Upper lobe of right lung (tissue), 1 donor: ENCODE measurements around the gene ZAR1. TPM values are rescaled to one million over a fixed set of nuclear protein-coding genes. Genes with fewer than 3 reads are reported as not detected.

Experiments
- ATAC-seq: fragments of 200-7000 bp; cut with Tn5 transposase; one replicate; pipeline ENCODE4 v1.9.1; 2020; ENCODE audit warnings: mild to moderate bottlenecking, moderate library complexity
- DNase-seq: peaks from one replicate; pipeline ENCODE4 v3.0.0-alpha.2; 2020
- H3K27ac ChIP-seq: fragments of 200-600 bp; one replicate; pipeline ENCODE4 v1.8.0; 2022
- H3K27me3 ChIP-seq: fragments of 200-600 bp; one replicate; pipeline ENCODE4 v1.8.0; 2022; ENCODE audit warnings: mild to moderate bottlenecking
- H3K36me3 ChIP-seq: fragments of 200-600 bp; one replicate; pipeline ENCODE4 v1.8.0; 2022
- H3K4me1 ChIP-seq: fragments of 200-600 bp; one replicate; pipeline ENCODE4 v1.8.0; 2022
- H3K4me3 ChIP-seq: fragments of 200-600 bp; one replicate; pipeline ENCODE4 v1.8.0; 2022; ENCODE audit warnings: mild to moderate bottlenecking
- H3K9me3 ChIP-seq: fragments of 200-600 bp; one replicate; pipeline ENCODE4 v1.8.0; 2022
- intact Hi-C: fragments of 100-400 bp; cut with DNase I; formaldehyde crosslinking; loops from one replicate; pipeline ENCODE4 v1.11.0; 2022
- total RNA-seq: library from RNA; stranded (reverse); fragmentation: NEBNext Ultra II Directional; extraction: Animal tissue kit (Norgen Biotek cat#: 25700); gene quantifications from one replicate; pipeline ENCODE4 v1.2.1, GENCODE V29; 2021
- TF ChIP-seq, protein P1 (sequence below): fragments of 200-600 bp; IDR thresholded peaks from one replicate; pipeline ENCODE4 v1.8.0; 2022; ENCODE audit warnings: antibody characterized with exemption
- donor health status: DM: no; HTN: yes; CAD: no; lungs with severe emphysema.

ZAR1 gene
- total RNA-seq, 1 donor from 2014 or later, result 0.55 TPM

DNA sequence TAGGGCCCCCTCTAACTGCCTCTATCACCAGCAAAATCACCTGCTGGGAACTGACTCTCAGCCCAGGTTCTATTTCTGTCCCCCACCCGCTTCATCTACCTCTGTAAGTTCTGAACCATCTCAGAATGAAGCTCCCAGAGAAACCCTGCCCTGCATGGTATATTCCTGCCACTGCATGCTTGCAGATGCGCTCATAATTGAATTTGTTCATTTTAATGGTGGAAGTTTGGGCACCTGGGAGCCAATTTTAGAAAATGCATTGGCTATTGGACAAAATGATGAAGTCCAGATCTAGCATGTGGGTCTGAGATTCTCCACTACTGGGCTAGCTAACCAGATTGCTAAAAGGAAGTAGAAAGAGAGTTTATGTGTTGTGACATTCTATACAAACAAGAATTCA, 35.5 kb upstream of the ZAR1 start:
- no peak overlapping the region for H3K4me3 ChIP-seq
- intact Hi-C loops, result no loop called here
- no peaks in the 10 kb centered on the region for H3K9me3 ChIP-seq
- H3K27me3 ChIP-seq, result no peaks in the 10 kb centered on the region
- TF ChIP-seq, protein P1, sequence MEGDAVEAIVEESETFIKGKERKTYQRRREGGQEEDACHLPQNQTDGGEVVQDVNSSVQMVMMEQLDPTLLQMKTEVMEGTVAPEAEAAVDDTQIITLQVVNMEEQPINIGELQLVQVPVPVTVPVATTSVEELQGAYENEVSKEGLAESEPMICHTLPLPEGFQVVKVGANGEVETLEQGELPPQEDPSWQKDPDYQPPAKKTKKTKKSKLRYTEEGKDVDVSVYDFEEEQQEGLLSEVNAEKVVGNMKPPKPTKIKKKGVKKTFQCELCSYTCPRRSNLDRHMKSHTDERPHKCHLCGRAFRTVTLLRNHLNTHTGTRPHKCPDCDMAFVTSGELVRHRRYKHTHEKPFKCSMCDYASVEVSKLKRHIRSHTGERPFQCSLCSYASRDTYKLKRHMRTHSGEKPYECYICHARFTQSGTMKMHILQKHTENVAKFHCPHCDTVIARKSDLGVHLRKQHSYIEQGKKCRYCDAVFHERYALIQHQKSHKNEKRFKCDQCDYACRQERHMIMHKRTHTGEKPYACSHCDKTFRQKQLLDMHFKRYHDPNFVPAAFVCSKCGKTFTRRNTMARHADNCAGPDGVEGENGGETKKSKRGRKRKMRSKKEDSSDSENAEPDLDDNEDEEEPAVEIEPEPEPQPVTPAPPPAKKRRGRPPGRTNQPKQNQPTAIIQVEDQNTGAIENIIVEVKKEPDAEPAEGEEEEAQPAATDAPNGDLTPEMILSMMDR, result no peak
- DNase-seq, result no peak
- no peaks in the 10 kb centered on the region for H3K4me1 ChIP-seq
- H3K27ac ChIP-seq, result no peak overlapping the region
- H3K36me3 ChIP-seq, result no peaks in the 10 kb centered on the region
- no peak for ATAC-seq

- DNase-seq (no peak), ATAC-seq (no peak)
- no peaks in the 10 kb centered on the region for H3K9me3 ChIP-seq
- TF ChIP-seq, protein P1, result no peak
- intact Hi-C loops, result no loop called here
- no peaks in the 10 kb centered on the region for H3K4me1 ChIP-seq
- no peaks in the 10 kb centered on the region for H3K36me3 ChIP-seq
- H3K27me3 ChIP-seq, result no peaks in the 10 kb centered on the region
- H3K27ac ChIP-seq, result no peak overlapping the region
- no peak overlapping the region for H3K4me3 ChIP-seq
Observed at GRCh38 chr4:48461000-48461399, 29.1 kb upstream of the ZAR1 start.

DNA sequence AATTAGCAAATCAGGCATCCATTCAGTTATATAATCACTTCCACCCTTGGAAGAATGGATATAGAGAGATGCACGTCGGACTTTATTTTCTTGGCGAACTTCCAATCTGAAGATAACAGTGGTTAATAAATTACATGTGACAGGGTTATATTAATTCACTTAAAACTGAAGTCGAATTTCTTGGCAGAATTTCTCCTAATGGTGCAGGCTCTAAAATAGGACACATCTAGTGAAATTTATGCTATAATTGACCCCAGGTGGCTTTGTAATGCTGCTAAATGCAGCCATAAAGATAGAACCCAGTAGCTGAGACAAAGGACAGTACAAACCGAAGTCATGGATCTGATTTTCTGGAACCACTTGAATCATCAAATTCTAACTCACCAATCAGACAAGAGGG, 27.7 kb upstream of the ZAR1 start:
- no peaks in the 10 kb centered on the region for H3K4me1 ChIP-seq
- H3K36me3 ChIP-seq, result no peaks in the 10 kb centered on the region
- no peaks in the 10 kb centered on the region for H3K27me3 ChIP-seq
- ATAC-seq (no peak), DNase-seq (no peak)
- intact Hi-C loops, result no loop called here
- H3K27ac ChIP-seq, result no peak overlapping the region
- TF ChIP-seq, protein P1, result no peak
- H3K9me3 ChIP-seq, result no peaks in the 10 kb centered on the region
- H3K4me3 ChIP-seq, result no peak overlapping the region

GRCh38 chr4:48467442-48467841, 22.6 kb upstream of the ZAR1 start:
- no peak for DNase-seq
- TF ChIP-seq, protein P1, result no peak
- intact Hi-C loops, result no loop called here
- H3K27me3 ChIP-seq, result no peaks in the 10 kb centered on the region
- H3K27ac ChIP-seq, result no peak overlapping the region
- H3K9me3 ChIP-seq, result no peaks in the 10 kb centered on the region
- no peak for ATAC-seq
- no peaks in the 10 kb centered on the region for H3K4me1 ChIP-seq
- H3K36me3 ChIP-seq, result no peaks in the 10 kb centered on the region
- no peak overlapping the region for H3K4me3 ChIP-seq

GRCh38 chr4:48467891-48468290, 22.2 kb upstream of the ZAR1 start:
- ATAC-seq (no peak), DNase-seq (no peak)
- H3K9me3 ChIP-seq, result no peaks in the 10 kb centered on the region
- H3K27ac ChIP-seq, result no peak overlapping the region
- no peaks in the 10 kb centered on the region for H3K36me3 ChIP-seq
- no peak overlapping the region for H3K4me3 ChIP-seq
- TF ChIP-seq, protein P1, result no peak
- no peaks in the 10 kb centered on the region for H3K27me3 ChIP-seq
- H3K4me1 ChIP-seq, result no peaks in the 10 kb centered on the region
- intact Hi-C loops, result no loop called here

DNA sequence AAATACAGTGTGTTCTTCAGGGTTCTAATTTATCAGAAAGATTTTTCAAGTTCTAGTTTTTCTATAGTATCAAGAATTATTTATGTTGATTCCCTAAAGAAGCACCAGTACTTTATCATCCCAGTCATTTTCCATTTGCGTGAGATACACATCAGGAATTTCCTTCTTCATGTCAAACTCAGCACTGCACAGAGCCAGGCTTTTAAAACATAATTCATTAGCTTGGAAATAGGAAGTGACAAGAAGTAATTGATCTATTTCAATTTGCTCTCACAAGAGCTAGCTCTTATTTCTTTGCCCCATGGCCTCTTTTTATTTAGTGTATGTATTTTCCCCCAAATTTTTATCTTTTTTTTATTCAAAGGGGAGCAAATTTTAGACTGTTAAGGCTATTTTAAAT, 19.9 kb upstream of the ZAR1 start:
- TF ChIP-seq, protein P1, result no peak
- Histone ChIP-seq H3K4me3 (no peak overlapping the region), H3K27me3 (no peaks in the 10 kb centered on the region), H3K4me1 (no peaks in the 10 kb centered on the region), H3K36me3 (no peaks in the 10 kb centered on the region), H3K9me3 (no peaks in the 10 kb centered on the region), H3K27ac (no peak overlapping the region)
- ATAC-seq (no peak), DNase-seq (no peak)
- intact Hi-C loops, result no loop called here
